ENCODE data around the gene PDIA2.

GRCh38 chr16:324201-324450, 41.2 kb downstream of the PDIA2 start:
- no peak for TF ChIP-seq CTCF (IDR thresholded peaks at IDR 0.05)
- no peak for TF ChIP-seq POLR2A (IDR thresholded peaks at IDR 0.05)
- TF ChIP-seq POLR2AphosphoS5 (IDR thresholded peaks at IDR 0.05): no peak
